K562 (cell line): ENCODE data around the gene PAFAH1B2. TPM values are rescaled to one million over a fixed set of nuclear protein-coding genes. Genes with fewer than 3 reads are reported as not detected.

Source experiments
- ATAC-seq: fragments of 200-7000 bp; cut with Tn5 transposase; 3 replicates; pipeline ENCODE4 v1.9.1; 2020; ENCODE audit warnings: moderate library complexity
- BruUV-seq: library from RNA; stranded (reverse); fragments of 400-500 nt; replicated peaks from 2 replicates; lab custom pipeline; 2021; lab: Mats Ljungman, UMichigan
- CTCF ChIA-PET: fragments of 300-600 bp; formaldehyde crosslinking; extraction: SDS; loops from one replicate; lab custom pipeline; 2021; ENCODE audit warnings: low intra/inter-chr PET ratio; lab: Yijun Ruan, JAX
- POLR2A ChIA-PET: fragments of 300-600, 350-650 bp; sonication (Branson Sonifier 250); formaldehyde crosslinking; extraction: SDS; loops from one replicate; lab custom pipeline; 2021; ENCODE audit warnings: antibody characterized with exemption, inconsistent platforms; lab: Yijun Ruan, JAX
- DNase-seq, 4 experiments: peaks; one replicate each; pipeline versions ENCODE4 v3.0.0 to v3.0.0-alpha.2; 2011 to 2018; ENCODE audit warnings: low spot score in 3 of 4, mixed read lengths in 3 of 4; ENCODE audit errors: extremely low read depth in 1 of 4
- FAIRE-seq: peaks from 2 replicates; lab custom pipeline; 2011; peaks lifted over from hg19 to GRCh38; lab: Jason Lieb, UNC
- H2AFZ ChIP-seq: 2 replicates; pipeline ENCODE4 v1.6.0; 2011; ENCODE audit warnings: low read depth, low read length, control low read depth, inconsistent platforms
- H3K27ac ChIP-seq: fragments of 200-600 bp; 3 replicates; pipeline ENCODE4 v1.8.0; 2011; ENCODE audit warnings: low read depth, mild to moderate bottlenecking, control low read depth, inconsistent platforms, low read length, moderate library complexity, mixed read lengths; ENCODE audit errors: extremely low read depth
- H3K27me3 ChIP-seq, 2 experiments: fragments of 300-600 bp in 1 of 2; 2 replicates in 1 of 2; 3 replicates in 1 of 2; pipeline versions ENCODE4 v1.6.0 to v1.8.0; 2011; ENCODE audit warnings: inconsistent platforms in 2 of 2, low read length in 2 of 2, mild to moderate bottlenecking in 1 of 2, mixed read lengths in 1 of 2, moderate library complexity in 1 of 2; ENCODE audit not compliant: control insufficient read depth in 2 of 2, insufficient read depth in 2 of 2
- H3K36me3 ChIP-seq: fragments of 300-600 bp; 3 replicates; pipeline ENCODE4 v1.8.0; 2011; ENCODE audit warnings: mild to moderate bottlenecking, low read length, inconsistent platforms; ENCODE audit not compliant: control insufficient read depth, insufficient read depth
- H3K4me1 ChIP-seq, 2 experiments: fragments of 200-600 bp in 1 of 2; replicated peaks in 1 of 2; 2 replicates in 1 of 2; 3 replicates in 1 of 2; pipeline versions ENCODE4 v1.5.1 to v1.8.0; 2011; ENCODE audit warnings: inconsistent platforms in 2 of 2, low read length in 2 of 2, mild to moderate bottlenecking in 1 of 2, mixed read lengths in 1 of 2, moderate library complexity in 1 of 2; ENCODE audit not compliant: control insufficient read depth in 2 of 2, insufficient read depth in 2 of 2
- H3K4me2 ChIP-seq: 2 replicates; pipeline ENCODE4 v1.6.1; 2011; ENCODE audit warnings: low read length, control low read depth, inconsistent platforms, mixed read lengths; ENCODE audit not compliant: insufficient read depth
- H3K4me3 ChIP-seq: fragments of 200-600 bp; sonication (generic), shearing (Covaris generic); 2 replicates; pipeline ENCODE4 v1.5.1; 2016; ENCODE audit warnings: control low read depth, inconsistent platforms
- H3K79me2 ChIP-seq: fragments of 200-600 bp; 3 replicates; pipeline ENCODE4 v1.8.0; 2011; ENCODE audit warnings: low read length, inconsistent platforms; ENCODE audit not compliant: control insufficient read depth, insufficient read depth
- H3K9ac ChIP-seq, 2 experiments: 2 replicates each; pipeline versions ENCODE4 v1.6.0 to v1.6.1; 2011; ENCODE audit warnings: low read depth in 2 of 2, low read length in 2 of 2, control low read depth in 1 of 2, inconsistent platforms in 1 of 2, mild to moderate bottlenecking in 1 of 2, mixed read lengths in 1 of 2; ENCODE audit not compliant: insufficient read depth in 1 of 2
- H3K9me1 ChIP-seq: one replicate; pipeline ENCODE4 v1.6.0; 2011; ENCODE audit warnings: inconsistent platforms, mild to moderate bottlenecking, low read length, moderate library complexity; ENCODE audit not compliant: control insufficient read depth, insufficient read depth
- H3K9me3 ChIP-seq: replicated peaks from 2 replicates; pipeline ENCODE4 v1.5.1; 2011; ENCODE audit warnings: low read depth, low read length, inconsistent platforms; ENCODE audit not compliant: control insufficient read depth, insufficient read depth
- H4K20me1 ChIP-seq: replicated peaks from 2 replicates; pipeline ENCODE4 v1.6.1; 2011; ENCODE audit warnings: low read length, inconsistent platforms, mixed read lengths; ENCODE audit not compliant: control insufficient read depth, insufficient read depth
- ARNT ChIP-seq, 2 experiments: fragments of 450-650 bp; IDR thresholded peaks; 2 replicates each; pipeline ENCODE4 v1.6.1; 2016; ENCODE audit warnings: mild to moderate bottlenecking in 1 of 2
- CEBPB ChIP-seq: fragments of 450-650 bp; IDR thresholded peaks from 2 replicates; pipeline ENCODE4 v1.6.1; 2016; ENCODE audit warnings: missing genetic modification characterization, missing compliant biosample characterization
- CEBPG ChIP-seq, 3 experiments: fragments of 200-800 bp in 1 of 3; sonication (Bioruptor generic) in 1 of 3; sonication (generic) in 1 of 3; formaldehyde crosslinking in 1 of 3; IDR thresholded peaks in 2 of 3; conservative IDR thresholded peaks in 1 of 3; 2 replicates each; pipeline versions ENCODE4 v1.6.1 to v1.8.0; 2016 to 2022; ENCODE audit warnings: missing compliant biosample characterization in 2 of 3, missing genetic modification characterization in 2 of 3, mild to moderate bottlenecking in 1 of 3, missing genetic modification reagents in 1 of 3
- CREB5 ChIP-seq: fragments of 250-450 bp; sonication (Bioruptor Pico); IDR thresholded peaks from 2 replicates; pipeline ENCODE4 v1.5.0; 2020; ENCODE audit warnings: mild to moderate bottlenecking
- CTBP1 ChIP-seq: fragments of 450-650 bp; IDR thresholded peaks from 2 replicates; pipeline ENCODE4 v1.6.1; 2016; ENCODE audit warnings: borderline replicate concordance
- ELK1 ChIP-seq: sonication (generic); formaldehyde crosslinking; IDR thresholded peaks from 2 replicates; pipeline ENCODE4 v1.8.1; 2022; ENCODE audit warnings: missing genetic modification reagents
- FIP1L1 ChIP-seq: fragments of 200-400 bp; formaldehyde crosslinking; IDR thresholded peaks from 2 replicates; pipeline ENCODE4 v1.6.1; 2018; ENCODE audit warnings: mild to moderate bottlenecking, low read depth, low read length; ENCODE audit not compliant: poor library complexity, severe bottlenecking
- GTF2B ChIP-seq: IDR thresholded peaks from 2 replicates; pipeline ENCODE4 v1.6.1; 2011; ENCODE audit not compliant: insufficient read length; ENCODE audit errors: extremely low read depth
- GTF3C2 ChIP-seq: IDR thresholded peaks from 3 replicates; pipeline ENCODE4 v1.6.1; 2011; ENCODE audit warnings: borderline replicate concordance, mild to moderate bottlenecking, moderate library complexity; ENCODE audit not compliant: insufficient read length; ENCODE audit errors: extremely low read depth
- KDM5B ChIP-seq: fragments of 200-600 bp; sonication (generic); IDR thresholded peaks from 2 replicates; pipeline ENCODE4 v1.6.1; 2012; ENCODE audit warnings: low read depth, mild to moderate bottlenecking, moderate library complexity, low read length, control low read depth, inconsistent platforms; ENCODE audit not compliant: insufficient replicate concordance
- MITF ChIP-seq: IDR thresholded peaks from 2 replicates; pipeline ENCODE4 v1.6.1; 2014; ENCODE audit warnings: antibody characterized with exemption
- WHSC1 ChIP-seq: IDR thresholded peaks from one replicate; pipeline ENCODE4 v1.6.1; 2012; ENCODE audit warnings: low read length, control low read depth, inconsistent platforms
- ZNF707 ChIP-seq: fragments of 250-450 bp; sonication (Bioruptor Pico); conservative IDR thresholded peaks from 2 replicates; pipeline ENCODE4 v1.8.0; 2022; ENCODE audit warnings: inconsistent platforms, mild to moderate bottlenecking, moderate library complexity
- WGBS: fragments of 100-300 bp; shearing (Covaris generic); methylation state at CpG from one replicate; pipeline ENCODE4 v1.1.6; 2016; ENCODE audit warnings: low coverage, mixed read lengths; ENCODE audit not compliant: insufficient coverage; ENCODE audit errors: missing lambda C conversion rate; 5-methylcytosine and 5-hydroxymethylcytosine counted together
- in situ Hi-C: fragments of 300-500 bp; cut with MboI; formaldehyde crosslinking; loops from 4 replicates; pipeline ENCODE4 v1.15.0; 2018; ENCODE audit warnings: inconsistent platforms, mixed read lengths
- intact Hi-C: fragments of 100-400 bp; cut with micrococcal nuclease; formaldehyde crosslinking; loops from 2 replicates; pipeline ENCODE4 v1.14.2; 2022
- polyA plus RNA-seq, 8 experiments: library from polyadenylated mRNA; depleted of rRNA in 4 of 8; stranded (reverse) in 5 of 8; unstranded in 3 of 8; fragments of >200 nt; fragmentation: Nextera tagmentation in 2 of 8; fragmentation: Illumina TruSeq in 1 of 8; extraction: Ambion mirVana in 2 of 8; extraction: Trizol in 1 of 8; gene quantifications; 2 replicates each; pipeline versions ENCODE4 v1.2.1 to v1.2.3, GENCODE V29; 2011 to 2014; ENCODE audit warnings: inconsistent platforms in 1 of 8, missing spikeins in 1 of 8
- total RNA-seq, 7 experiments: library from RNA; depleted of rRNA in 6 of 7; stranded (reverse); fragments of >200 nt in 6 of 7; fragmentation: Illumina TruSeq in 2 of 7; extraction: Trizol in 2 of 7; gene quantifications; 2 replicates each; pipeline versions ENCODE4 v1.2.1 to v1.2.3, GENCODE V29; 2011 to 2021; ENCODE audit warnings: low replicate concordance in 1 of 7

Gene PAFAH1B2
- total and polyA plus RNA-seq, 9 of the 15 experiments (the other 6 are each of a cell fraction or from before 2014, with no cell fraction given), result 27.8 to 94.7 (median 64.9) TPM

GRCh38 chr11:117219001-117219400, 74.9 kb downstream of the PAFAH1B2 start:
- intact Hi-C loops, result no loop called here
- ChIA-PET CTCF (no interaction called here), POLR2A (interaction anchor here (3.3 kb wide), 1 partner anchor 12 kb away, joined by 20 read pairs; the partner anchor contains the start of gene PCSK7)
- Histone ChIP-seq H3K4me1 (peaks cover 37 to 40% of the 10 kb centered on the region in 2 experiments; a peak in 4 of 5 replicates), H3K9ac (peak overlapping the region in 1 of 2 experiments; percentile 60; a peak in 2 of 4 replicates), H3K9me3 (no peaks in the 10 kb centered on the region), H3K79me2 (no peaks in the 10 kb centered on the region), H3K9me1 (peaks cover 4% of the 10 kb centered on the region), H3K27ac (no peak overlapping the region; the same call in 2 of the 3 replicates), H3K27me3 (no peaks in the 10 kb centered on the region), H3K36me3 (peaks cover 71% of the 10 kb centered on the region), H3K4me3 (no peak overlapping the region), H3K4me2 (no peak overlapping the region; the same call in 1 of the 2 replicates), H2AFZ (no peak overlapping the region), H4K20me1 (peaks cover 2% of the 10 kb centered on the region; the same call in 1 of the 2 replicates)
- no TSS peak for BruUV-seq
- in situ Hi-C loops, result no loop called here
- no peak for ATAC-seq
- no peak for FAIRE-seq
- WGBS, result 96% methylated on average over 9 of the region's 9 CpGs
- no peak for DNase-seq
- TF ChIP-seq GTF2B (no peak), WHSC1 (no peak), CREB5 (CRISPR knock-in tag) (no peak), CTBP1 (no peak), FIP1L1 (no peak), ELK1 (CRISPR knock-in tag) (no peak), ARNT (IDR thresholded peaks at IDR 0.05) (no peak), CEBPB (tag) (no peak), MITF (no peak), ZNF707 (CRISPR knock-in tag) (no peak), GTF3C2 (no peak), CEBPG (CRISPR knock-in tag; IDR thresholded peaks at IDR 0.05) (no peak), CEBPG (tag; conservative IDR thresholded peaks at IDR 0.05 in 1 of 2, IDR thresholded peaks at IDR 0.05 in 1 of 2) (no peak), KDM5B (no peak)
